GM19239 (cell line): ENCODE measurements around the gene RBM43.
"Not testable (repeated sequence)": the region's sequence is repeated elsewhere in the genome, so short reads cannot be mapped to it uniquely, and the experiment has no call there.

Experiments
- DNase-seq: peaks from one replicate; pipeline ENCODE4 v3.0.0; 2011; ENCODE audit warnings: low spot score; ENCODE audit not compliant: insufficient read length
- FAIRE-seq: peaks from 2 replicates; lab custom pipeline; 2011; peaks lifted over from hg19 to GRCh38; lab: Jason Lieb, UNC

The RBM43 gene

DNA sequence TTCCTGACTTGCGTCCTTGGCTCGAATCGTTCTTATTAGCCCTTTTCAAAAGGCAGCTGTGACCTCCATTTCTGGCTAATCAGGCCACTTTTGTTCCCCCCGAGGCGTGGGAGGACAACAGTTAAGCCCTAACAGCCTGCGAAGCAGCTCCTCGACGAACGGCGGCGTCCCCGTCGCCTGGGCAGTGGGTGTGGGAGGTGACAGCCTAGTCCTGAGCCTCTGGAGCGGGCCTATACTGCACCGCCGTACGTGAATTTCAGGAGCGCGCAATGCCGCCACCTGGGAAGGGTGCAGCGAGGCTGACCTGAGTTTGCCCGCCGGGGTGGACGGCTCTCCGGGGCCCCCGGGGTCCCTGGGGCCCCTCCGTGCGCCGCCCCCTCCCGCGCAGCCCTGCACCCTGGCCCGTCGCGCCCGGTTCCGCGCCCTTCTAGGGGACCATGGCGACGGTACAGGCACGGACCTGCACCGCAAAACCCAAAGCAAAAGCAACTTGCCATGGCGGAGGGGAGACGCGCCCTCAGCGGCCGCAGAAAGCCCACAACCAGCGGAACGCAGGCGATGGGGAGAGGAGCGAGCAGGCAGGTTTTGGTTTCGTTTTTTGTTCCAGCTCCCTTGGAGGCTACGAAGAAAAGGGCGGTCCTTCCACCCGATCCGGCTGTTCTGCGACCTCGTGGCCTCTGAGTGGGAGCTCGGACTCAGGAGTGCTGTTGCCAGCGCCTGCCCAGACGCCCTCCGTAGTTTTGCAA is at the start of gene RBM43:
Gene RBM43 (minus strand): TSS at position 633 of the 746 bp plus-strand sequence. CDS start 136 bp downstream, at position 497.
- peak; percentile 77 for DNase-seq
- FAIRE-seq = peak; percentile 98

DNA sequence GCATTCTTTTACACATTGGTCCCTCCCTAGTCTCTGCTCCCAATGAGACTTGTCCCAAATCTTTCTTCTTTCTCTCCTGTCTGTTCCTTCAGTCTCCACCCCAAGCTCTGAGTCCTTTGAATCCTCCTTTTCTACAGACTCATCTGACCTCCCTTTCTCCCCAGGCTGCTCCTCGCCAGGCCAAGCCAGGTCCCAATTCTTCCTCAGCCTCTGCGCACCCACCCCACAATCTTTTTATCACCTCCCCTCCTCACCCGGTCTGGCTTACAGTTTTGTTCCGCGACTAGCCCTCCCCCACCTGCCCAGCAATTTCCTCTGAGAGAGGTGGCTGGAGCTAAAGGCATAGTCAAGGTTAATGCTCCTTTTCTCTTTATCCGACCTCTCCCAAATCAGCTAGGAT is 48.6 kb upstream of the RBM43 start:
- DNase-seq = not testable (repeated sequence)

DNA sequence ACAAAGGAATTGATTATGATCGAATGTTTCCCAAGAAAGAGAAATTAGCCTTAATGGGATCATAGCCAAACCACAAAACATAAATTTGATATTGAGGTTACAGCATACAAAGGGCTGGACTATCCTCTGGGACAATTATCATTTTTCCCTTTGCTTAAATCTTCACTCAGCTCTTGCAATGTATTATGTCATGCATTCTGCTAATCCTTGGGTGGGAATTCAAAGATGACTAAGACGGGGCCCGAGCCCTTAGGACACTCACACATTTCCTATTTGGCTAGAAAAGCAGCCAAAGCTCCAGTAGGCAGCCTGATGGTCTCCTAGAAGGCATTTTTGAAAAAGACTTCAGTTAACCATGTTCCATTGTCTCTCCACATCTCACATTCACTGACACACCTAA is 45.0 kb upstream of the RBM43 start:
- DNase-seq = no peak
- no peak for FAIRE-seq

More for the DNA sequence above, 48.6 kb upstream of the RBM43 start:
- FAIRE-seq = not testable (repeated sequence)

DNA sequence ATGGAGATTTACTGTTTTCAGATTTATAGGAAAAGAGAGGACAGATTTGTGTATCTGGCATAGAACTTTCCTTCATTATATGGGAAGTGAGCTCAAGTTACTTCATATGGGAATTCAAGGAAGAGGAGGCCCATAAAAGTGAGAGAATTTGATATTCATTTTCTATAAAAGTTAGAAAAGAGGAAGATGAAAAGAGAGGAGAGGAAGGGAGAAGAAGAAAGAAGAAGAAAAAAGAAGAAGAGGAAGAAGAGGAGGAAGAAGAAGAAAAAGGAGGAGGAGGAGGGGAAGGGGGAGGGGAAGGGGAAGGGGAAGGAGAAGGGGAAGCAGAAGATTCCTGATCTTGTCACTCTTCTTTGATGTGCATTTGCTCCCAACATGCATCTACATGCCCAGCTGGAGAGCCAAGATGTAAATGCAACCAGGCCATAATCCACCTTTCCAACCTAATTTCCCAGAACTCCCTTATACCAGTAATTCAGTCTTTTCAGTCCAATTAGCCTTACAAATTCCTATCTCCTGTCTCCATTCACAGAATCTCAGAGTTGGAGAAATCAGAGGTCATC is 43.5 kb upstream of the RBM43 start:
- no peak for FAIRE-seq
- no peak for DNase-seq

DNA sequence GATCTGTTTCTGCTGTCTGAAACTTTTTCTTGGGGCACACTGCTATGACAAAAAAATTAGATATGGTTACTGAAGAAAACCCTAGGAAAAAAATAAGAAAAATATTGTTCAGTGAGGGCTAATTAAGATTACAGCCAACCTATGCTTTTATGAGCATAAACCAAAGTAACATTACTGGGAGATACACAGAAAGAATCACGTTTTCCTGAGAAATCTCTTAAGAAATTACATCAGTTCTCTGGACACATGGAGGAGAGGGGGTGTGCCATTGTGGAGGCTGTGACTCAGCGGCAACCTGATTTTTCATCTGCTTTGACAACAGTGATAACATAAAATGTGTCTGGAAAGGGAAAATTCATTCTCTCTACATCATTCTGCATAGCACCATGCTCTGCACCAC is 41.2 kb upstream of the RBM43 start:
- no peak for DNase-seq
- no peak for FAIRE-seq

DNA sequence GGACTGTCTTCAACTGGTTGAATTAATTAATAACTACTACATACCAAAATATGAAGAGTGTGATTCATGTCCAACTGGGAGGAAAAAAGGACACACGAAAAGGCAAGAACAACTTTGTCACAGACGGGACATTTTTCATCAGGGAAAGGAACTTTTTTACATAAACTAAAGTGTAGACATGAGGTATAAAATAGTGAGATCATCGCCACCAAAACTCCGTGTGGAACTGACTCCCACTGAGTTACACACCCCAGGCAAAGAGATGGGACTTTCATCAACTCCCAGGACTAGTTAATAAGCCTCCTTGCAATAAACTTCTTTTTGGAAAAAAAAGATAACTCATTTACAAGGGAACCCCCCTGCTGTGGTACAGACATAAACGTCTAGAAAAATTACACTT is 40.7 kb upstream of the RBM43 start:
- no peak for DNase-seq
- no peak for FAIRE-seq

DNA sequence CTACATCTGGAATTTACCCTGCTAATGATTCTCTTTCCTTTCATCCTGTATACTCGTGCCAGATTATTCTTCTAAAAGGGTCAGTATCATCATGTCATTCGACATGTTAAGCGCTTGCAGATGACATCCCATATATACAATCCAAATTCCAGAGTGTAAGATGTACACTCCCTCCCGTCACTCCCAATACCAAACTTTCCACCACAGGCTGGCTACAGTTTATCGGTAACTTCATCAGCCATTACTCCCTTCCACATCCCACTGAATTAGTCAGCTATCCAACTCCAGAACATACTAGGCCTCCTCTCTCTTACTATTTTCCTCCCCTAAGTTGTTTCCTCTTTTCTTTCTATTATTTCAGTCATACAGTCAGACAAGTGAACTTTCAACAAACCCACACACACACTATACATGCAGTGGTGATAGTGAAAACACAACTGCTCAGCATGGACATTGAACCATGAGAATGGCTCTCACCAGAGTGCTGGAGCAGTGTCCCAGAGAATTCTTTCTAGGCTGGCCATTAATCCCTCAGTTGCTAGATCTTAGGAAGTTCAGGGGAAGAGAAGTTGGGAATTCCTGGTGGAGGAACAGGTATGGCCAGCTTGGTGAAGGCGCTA is 38.4 kb upstream of the RBM43 start:
- FAIRE-seq (no peak), DNase-seq (no peak)

DNA sequence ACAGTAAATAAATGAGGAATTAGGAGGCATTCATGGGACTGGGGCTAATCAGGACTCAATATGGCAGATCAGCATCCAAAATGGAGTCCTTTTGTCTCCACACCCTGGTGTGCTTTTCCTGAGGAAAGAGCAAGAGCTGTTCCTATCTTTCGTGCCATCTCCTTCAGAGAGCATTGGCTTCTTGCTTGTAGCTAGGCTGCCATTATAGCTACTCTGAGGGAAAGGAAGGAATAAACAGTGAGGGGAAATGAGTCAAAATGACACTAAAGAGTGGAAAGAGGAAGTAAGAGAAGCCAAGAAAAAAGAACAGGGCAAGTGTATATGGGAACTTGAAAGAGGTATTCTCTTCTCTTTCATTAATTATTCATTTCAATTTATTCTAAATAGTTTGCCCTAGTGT is 36.2 kb upstream of the RBM43 start:
- no peak for FAIRE-seq
- peak; percentile 18 for DNase-seq

DNA sequence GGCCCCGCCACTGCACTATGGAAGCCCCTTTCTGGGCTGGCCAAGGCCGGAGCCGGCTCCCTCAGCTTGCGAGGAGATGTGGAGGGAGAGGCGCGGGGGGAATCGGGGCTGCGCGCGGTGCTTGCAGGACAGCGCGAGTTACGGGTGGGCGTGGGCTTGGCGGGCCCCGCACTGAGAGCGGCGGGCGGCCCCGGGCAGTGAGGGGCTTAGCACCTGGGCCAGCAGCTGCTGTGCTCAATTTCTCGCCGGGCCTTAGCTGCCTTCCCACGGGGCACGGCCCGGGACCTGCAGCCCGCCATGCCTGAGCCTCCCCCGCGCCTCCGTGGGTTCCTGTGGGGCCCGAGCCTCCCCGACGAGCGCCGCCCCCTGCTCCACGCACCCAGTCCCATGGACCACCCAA is 34.3 kb upstream of the RBM43 start:
- DNase-seq, FAIRE-seq: not testable (repeated sequence)

DNA sequence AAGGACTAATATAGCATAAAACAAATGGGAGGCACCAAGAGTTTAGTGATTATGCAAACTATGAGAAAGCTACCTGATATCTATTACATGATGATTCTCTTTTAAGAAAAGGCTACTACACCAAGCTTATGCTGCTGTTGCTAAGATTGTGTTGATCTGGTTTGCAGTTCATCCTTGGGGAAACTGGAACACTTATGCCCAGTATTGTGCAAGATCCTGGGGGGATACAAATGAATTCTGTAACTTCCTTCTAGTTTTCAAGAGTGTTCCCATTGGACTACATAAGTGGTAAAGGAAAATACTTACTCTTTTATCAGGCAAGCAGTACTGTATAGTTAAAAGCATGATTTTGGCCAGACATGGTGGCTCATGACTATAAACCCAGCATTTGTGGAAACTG is 30.9 kb upstream of the RBM43 start:
- FAIRE-seq (no peak), DNase-seq (no peak)

DNA sequence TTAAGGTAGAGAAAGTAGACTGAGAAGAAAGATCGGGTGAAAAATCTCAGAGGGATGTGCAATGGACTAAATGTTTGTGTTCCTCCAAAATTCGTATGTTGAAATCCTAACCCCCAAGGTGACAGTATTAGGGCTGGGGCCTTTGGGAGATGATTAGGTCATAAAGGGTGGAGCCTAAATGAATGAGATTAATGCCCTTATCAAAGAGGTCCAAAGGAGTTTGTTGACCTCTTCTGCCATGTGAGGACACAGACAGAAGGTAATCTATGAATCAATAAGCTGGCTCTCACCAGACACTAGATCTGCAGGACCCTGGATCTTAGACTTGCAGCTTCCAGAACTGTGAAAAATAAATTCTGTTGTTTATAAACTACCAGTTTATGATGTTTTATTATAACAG is 30.5 kb upstream of the RBM43 start:
- DNase-seq = no peak
- no peak for FAIRE-seq

DNA sequence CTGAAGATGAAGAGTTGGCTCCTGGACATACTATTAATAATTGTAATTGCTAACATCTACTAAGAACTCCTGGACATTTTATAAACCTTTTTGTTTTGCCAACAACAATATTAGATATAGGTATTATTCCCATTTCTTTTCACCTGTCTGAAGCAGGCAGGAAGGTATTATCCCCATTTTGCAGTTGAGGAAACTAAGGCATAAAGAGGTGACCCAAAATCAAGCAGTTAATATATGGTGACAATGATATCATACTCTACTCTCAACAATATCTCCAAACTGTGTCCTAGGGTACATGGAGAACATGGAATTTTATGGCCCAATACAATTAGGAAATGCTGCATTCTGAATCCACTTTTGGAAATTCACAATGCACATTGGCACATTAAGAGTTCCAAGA is 29.6 kb upstream of the RBM43 start:
- DNase-seq (no peak), FAIRE-seq (peak; percentile 68)

DNA sequence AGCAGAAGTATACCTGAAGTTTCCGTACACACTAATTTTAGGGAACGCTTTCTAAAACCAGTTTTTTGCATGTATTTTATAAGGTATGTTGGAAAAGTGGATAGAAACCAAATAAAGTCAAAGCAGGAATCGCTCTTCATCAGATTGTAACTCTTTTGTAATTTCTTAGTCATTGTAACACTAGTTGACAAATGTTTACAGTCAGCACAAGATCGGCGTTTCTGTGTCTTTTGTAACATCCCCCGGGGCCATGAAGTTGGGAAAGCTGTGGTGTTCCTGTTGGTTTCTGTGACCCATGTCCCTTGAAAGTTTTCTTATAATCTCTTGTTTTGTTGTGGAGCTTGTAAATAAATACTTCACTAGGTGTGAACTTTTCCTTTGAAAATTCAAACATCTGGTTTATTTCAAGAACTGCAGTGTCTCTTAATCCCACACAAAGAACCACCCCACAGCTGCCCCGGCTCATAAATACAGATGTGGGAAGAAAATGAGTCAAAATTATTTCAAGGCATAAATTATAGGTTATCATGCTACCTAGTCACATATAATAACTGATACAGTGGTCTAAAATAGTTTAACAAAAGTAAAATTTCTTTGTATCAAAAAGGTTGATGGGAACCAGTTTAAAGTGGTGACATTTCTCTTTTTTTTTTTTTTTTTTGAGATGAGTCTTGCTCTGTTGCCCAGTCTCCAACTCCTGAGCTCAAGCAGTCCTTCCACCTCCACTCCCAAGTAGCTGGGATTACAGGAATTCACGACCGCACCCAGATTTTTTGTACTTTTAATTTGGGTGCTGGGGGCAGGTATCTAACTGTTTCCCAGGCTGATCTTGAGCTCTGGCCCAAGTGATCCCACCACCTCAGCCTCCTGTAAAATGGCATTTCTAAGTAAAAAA is 28.6 kb upstream of the RBM43 start:
- peak; percentile 92 for FAIRE-seq
- DNase-seq = peak; percentile 26

DNA sequence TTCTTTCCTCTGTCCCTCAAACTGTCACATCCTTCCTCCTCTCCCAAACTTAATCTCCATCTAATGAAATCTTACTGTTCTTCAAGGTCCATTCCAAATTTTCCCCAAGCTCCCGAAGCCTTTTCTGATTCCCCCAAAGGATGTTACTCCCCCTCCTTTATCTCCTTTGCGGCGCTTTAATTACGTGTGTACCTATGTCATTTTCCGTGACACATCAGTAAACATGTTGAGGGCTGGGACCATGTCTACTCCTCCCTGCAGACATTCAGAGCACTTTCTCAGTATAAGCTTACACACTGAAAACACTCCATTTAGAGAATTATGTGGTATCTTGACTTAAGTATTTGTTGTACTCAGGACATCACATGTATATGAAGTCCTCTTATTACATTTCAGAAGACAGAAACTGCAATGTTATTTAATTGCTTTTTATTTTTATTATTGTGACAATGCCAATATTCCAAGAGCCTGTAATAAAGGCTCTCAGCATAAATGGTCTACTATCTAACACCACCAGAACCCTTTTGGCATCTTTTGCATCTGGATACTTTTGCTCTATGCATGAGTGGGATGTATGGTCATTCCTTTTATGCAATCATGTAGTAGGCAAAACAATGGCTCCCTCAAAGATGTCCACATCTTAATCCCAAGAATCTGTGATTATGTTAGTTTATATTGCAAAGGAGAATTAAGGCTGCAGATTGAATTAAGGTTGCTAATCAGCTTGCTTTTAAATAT is 26.0 kb upstream of the RBM43 start:
- FAIRE-seq = no peak
- DNase-seq = no peak

DNA sequence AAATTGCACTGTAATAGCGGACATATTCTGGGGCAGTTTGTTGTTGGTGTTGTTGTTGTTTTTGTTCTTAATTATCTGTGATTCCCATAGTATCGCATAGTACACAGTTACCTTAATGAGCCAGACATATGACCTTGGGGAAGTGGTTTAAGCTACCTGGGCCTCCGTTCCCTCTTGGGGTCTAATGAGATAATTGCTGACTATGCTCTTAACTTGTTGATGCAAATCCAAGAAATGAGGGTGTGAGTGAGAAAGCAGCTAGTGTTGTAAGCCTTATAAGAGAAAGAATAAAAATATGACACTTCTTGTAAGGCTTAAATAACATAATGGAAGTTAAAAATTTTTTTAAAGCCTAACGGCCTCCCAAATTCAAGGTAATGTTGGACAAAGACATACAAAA is 20.7 kb upstream of the RBM43 start:
- DNase-seq (no peak), FAIRE-seq (no peak)

DNA sequence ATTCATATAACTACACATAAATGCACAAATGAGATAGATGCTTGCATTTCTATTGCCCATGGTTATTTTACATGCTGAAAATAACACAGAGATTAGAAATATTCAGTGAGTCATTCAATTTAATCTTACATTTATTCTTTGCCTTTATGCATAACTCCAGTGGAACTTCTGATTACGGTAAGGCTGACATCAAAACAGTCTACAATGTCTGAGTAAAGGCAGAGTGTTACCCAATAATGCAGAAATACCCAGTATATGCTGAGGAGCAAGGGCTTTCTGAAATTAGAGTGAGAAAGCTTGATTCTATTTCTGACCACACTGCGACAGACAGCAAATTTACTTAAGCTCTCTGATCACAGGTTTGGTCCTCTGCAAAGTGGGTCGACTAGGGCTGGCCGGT is 18.6 kb upstream of the RBM43 start:
- FAIRE-seq = no peak
- no peak for DNase-seq

DNA sequence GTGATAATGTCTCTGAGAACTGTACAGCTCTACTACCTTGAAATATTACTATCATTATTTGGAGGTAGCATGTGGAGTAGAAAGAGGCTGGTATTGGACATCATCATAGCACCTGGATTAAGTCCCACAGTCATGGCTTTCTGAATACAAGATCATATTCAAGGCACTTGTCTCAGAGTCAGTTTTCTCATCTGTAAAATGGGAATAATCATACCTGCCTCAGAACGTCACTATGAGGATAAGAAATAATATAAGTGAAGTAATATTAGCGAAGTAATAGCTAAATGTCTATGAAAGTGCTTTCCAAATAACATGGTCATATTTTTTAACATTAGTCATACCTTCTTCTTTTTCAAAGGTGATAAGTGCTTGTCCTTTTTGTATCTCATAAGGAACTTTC is 16.8 kb upstream of the RBM43 start:
- FAIRE-seq = no peak
- DNase-seq = no peak

DNA sequence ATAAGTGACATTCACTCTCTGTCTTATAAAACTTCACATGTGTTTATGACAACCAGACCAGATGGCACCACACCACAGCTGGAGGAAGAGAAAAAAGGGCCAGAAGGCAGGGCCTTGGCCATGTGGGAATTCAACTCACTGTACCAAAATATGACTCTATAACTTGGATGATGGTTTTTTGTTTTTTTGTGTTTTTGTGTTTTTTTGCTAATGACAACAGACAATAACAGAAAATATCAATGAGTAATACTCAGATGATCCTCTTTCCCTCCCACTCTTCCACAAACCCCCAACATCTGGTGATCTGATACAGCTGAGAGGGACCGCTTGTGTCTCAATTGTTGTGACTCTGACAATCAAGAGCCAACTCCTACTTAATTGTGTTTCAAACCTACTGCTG is 15.4 kb upstream of the RBM43 start:
- FAIRE-seq (no peak), DNase-seq (no peak)

DNA sequence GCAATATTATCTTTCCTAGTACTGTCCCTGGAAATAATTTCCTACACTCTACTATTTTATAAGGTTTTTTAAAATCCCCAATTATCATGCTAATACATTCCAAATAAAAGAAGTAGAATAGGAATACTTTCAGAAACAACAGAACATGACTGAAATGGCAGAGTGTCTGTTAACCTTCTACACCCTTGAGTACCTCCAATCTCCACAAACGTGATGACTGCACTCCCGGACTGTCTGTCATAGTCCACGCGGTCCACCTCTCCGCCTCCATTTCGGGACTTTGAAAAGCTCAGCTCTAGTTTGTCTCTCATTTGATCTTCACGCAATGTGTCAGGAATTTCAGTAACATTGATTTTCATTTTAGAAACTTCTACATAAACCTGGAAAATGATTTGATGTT is 13.6 kb upstream of the RBM43 start:
- FAIRE-seq (no peak), DNase-seq (no peak)

DNA sequence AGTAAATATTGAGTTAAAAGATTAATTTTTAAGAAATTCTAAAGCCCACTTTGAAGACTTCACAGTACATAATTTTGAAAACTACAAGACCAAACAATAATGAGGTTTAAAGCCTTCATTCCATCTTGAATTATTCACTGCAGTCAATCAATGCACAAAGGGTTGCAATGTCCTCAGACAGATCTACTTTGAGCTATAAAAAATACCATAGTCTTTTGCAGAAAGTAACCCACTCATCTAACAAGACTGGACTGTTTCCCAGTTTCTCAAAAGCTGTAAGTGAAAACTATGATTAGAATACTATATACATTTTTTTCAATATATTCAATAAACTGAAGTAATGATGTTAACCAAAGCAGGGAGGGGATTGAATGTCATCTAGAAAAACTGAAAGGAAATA is 10.2 kb upstream of the RBM43 start:
- FAIRE-seq (no peak), DNase-seq (no peak)
